Left lobe of liver (tissue), 2 donors: ENCODE data around the gene KCNG2. TPM values are rescaled to one million over a fixed set of nuclear protein-coding genes. Genes with fewer than 3 reads are reported as not detected.

ENCODE experiments used
- ATAC-seq: fragments of 200-7000 bp; cut with Tn5 transposase; one replicate; pipeline ENCODE4 v1.9.1; 2020; ENCODE audit warnings: mild to moderate bottlenecking, moderate library complexity
- DNase-seq: peaks from one replicate; pipeline ENCODE4 v3.0.0-alpha.2; 2020; ENCODE audit warnings: low spot score
- total RNA-seq: library from RNA; stranded (reverse); gene quantifications from one replicate; pipeline ENCODE4 v1.2.1, GENCODE V29; 2021
- donor health status: DM: no; HTN: no; CAD: no; lungs with moderate emphysema.
- donor health status: DM: no; HTN: yes; CAD: no.

The KCNG2 gene
- total RNA-seq, 1 donor from 2014 or later: not detected

DNA sequence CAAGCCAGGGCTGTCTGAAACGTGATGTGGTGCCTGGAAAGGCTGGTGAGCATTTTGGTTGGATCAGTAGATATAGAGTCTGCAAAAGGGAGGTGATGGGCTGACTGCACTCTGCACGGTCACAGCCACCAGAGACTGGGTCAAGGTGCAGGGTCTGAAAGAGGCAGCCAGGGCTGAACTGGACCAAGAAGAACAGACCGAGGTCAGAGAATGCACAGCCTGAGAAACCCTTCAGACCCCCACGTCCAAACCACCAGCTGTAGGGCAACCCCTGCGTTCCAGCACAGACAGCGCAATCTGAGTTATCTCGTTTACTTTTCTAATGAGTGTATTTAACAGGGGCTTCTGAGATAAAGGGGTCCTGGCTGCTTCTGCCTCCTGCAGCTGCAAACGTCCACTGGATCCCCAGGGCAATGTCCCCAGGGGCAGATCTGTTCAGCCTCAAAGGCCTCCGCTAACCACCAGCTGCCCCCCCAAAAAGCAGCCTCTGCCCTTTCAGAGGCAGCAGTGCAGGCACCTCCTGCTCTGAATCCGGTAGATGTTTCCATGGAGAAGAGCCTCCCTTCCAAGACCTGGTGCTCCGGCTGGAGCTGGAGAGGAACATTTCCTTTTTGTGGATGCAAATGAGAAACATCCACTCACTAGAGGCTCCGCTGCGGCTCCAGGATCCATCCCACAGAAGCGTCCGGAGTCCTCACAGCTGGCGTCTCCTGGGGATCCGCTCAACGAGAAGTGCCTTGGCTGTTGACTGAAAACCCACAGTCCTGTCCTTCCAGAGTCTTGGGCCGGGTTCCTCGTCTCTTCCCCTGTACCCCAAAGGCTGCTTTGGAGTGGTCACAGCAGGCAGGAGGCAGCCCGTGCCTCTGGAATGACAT lies 970 bp upstream of the KCNG2 start:
- no peak for ATAC-seq
- DNase-seq: no peak

DNA sequence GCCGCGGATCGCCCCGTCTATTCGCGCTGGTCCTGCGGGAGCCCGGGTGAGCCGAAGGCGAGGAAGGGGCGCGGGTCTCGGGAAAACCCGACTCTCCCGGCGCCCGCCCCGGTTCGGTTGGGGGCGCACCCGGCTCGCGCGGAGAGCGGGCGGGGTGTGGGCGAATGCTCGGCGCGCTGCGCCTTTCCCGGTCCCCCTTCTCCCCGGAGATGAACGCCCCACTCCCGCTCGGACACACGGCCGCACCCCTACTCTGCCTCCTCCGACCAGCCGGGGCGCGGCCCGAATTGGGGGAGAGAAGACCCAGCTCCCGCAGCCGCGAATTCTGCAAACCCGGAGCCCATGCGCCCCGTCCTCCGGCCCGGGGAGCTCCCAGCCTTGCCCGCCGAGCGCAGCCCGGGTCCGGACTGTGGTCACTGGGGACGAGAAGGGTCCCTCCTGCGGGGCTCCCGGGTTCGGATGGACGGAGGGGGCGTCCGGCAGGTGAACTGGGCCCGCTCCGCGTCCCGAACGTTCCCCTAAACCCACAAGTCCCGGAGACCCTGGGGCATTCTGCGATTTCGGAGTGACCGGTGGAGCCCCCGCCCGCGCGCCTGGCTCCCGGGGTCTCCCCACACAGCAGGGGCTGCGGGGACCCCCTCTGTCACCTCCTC lies 734 bp downstream of the KCNG2 start:
- ATAC-seq (no peak), DNase-seq (no peak)

DNA sequence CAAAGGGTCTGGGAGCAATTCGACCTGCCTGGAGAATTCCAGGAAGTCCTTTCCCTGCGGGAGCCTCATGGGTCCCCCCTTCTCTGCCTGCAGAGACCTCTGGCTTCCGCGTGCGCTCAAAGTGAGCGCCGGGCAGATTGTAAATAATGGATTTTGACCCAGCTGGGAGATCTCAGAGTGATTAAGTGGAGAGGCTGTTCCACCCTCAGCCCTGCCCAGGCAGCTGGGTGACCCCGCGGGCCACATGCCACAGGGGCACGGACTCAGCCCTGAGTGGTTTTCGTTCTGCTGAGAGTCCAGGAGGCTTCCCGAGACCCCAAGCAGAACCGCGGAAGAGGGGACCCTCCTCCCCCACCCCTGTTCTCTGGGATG lies 1.2 kb downstream of the KCNG2 start:
- no peak for ATAC-seq
- DNase-seq: no peak

DNA sequence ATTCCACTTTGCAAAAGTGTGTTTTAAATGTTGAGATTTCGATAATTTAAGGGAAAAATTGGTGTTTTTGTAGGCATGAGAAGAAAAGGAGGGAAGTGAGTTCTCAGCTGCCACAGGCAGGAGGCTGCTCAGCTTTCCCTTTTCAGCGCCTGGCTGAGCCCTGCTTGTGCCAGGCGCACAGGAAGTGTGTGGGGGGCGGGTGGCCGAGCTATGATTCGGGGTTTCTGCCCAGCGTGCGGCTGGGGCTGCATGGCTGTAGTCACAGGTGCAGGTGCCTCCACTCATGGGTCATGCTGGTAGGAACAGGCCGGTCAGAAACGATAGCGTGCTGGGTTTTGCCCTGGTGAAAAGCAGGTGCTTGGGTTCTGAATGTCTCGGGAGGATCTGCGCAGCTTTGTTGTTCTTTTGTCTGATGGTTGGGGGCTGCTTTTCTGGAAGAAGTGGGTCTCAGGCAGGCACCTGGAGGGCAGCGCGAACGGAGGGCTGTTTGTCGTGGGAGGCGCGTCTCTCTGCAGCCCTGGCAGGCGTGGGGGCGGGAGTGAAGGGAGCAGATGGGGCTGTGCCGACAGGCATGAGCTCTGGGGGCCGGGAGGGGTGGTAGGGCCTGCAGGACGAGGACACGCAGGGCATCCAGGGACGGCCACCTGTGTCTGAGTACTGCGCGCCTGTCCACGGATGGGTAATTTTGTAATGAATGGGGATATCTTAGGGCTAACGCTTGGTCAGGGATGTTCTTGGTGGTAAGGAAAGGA lies 2.1 kb downstream of the KCNG2 start:
- DNase-seq (no peak), ATAC-seq (no peak)

DNA sequence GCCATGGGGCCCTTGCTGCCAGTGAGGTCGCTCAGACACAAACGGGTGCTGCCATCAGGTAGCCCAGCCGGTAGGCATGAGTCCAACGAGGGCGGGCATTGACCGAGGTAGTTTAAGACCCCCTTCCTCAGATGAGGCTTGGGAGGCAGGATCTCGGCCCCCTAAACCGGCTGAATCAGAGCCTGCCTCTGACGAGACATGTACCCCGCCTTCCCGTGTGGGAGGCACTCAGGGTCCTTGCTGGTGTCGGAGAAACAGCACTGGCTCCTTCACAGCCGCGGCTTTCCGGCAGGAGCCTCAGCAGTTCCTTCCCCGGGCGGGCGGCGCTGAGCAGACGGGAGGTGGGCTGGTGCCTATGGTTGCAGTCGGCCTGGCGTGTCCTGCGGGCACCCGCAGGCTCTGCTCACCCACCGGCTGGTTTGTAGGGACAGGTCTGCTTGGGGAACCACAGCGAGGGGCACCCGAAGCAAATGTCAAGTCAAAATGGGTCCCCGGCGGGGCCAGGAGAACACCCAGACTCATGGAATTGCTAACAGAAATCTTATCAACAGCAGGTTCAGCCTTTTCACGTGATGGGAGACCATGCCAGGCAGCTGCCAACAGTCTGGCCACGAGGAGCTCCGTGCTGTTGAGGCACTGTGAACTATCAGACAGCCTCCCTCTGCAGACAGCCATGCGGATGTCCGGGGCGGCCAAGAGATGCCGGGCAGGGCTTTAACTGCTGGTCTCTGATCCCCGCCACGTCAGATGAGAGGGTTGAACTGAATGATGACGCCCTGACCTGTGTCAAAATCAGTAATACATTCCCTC lies 2.8 kb downstream of the KCNG2 start:
- DNase-seq (no peak), ATAC-seq (no peak)

DNA sequence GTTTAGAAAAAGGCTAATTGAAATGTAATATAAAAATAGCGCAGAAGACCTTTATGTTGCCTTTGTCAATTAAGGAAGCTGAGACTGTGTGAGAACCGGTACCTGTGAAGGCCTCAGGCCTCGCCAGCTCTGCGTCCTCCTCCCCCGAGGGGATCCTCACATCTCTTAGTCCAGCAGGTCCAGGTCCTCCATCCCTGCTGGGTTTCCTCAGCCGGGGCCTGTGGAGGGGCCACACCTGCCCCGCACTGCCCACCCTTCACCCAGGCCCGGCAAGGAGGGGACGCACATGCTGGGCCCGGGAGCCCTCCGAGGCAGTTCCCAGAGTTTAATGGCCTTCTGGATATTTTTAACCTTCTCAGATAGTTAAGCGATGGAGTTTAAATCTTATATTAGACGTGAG lies 3.5 kb downstream of the KCNG2 start:
- no peak for ATAC-seq

DNA sequence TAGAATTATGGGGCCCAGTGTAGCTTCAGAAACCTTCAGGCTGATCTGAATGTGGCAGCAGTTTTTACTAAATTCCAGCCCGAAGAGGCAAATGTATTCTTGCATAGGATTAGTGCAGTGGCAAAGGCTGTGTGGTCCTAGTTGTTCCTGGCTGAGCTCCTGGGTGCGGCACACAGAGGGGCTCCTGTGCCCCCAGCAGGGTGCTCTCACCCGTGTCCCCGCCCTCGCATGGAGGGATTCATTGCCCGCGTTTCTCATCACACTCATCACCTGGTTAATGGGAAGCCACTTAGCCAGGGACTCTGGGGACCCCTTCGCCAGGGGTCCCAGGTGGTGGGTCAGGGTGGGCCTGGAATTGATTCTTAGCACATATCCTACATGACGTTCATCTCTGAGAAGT lies 3.9 kb downstream of the KCNG2 start:
- no peak for ATAC-seq
- no peak for DNase-seq

More for the DNA sequence above, 3.5 kb downstream of the KCNG2 start:
- DNase-seq: no peak

DNA sequence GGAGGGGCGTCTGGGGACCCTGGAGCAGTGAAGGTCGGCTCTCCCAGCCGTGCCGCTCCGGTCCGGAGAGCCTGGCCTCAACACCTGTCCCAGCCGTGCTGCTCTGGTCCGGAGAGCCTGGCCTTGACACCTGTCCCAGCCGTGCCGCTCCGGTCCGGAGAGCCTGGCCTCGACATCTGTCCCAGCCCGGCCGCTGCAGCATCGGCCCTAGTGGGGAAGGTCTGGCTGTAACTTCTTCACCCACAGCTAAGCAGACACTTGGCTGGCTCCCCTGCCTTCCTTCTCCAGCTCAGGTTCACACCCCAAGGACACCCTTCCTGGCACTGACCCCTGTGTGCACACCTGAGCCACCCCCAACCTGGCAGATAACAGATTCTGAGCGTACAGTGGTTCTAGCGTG lies 4.6 kb downstream of the KCNG2 start:
- DNase-seq: no peak

DNA sequence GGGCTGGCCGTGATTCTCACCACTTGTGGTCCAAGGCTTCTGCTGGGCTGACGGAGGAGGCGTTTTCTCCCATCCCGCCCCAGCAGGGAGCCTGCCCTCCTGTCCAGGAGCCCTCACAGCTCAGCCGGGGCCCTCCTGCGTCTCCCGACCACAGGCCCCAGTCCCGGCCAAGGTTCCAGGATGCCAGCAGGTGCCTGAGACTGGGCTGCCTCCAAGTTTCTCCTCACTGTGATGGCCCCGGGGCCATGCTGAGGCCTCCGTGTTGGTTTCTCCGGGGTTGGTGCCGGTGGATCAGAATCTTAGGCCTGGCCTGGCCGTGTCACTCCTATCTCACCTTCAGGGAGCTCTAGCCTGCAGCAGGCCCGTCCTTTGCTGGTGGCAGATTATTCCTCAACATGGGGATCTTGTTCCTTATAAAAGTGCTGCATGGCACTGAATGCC lies 5.9 kb downstream of the KCNG2 start:
- DNase-seq (no peak), ATAC-seq (no peak)

More for the DNA sequence above, 4.6 kb downstream of the KCNG2 start:
- no peak for ATAC-seq

DNA sequence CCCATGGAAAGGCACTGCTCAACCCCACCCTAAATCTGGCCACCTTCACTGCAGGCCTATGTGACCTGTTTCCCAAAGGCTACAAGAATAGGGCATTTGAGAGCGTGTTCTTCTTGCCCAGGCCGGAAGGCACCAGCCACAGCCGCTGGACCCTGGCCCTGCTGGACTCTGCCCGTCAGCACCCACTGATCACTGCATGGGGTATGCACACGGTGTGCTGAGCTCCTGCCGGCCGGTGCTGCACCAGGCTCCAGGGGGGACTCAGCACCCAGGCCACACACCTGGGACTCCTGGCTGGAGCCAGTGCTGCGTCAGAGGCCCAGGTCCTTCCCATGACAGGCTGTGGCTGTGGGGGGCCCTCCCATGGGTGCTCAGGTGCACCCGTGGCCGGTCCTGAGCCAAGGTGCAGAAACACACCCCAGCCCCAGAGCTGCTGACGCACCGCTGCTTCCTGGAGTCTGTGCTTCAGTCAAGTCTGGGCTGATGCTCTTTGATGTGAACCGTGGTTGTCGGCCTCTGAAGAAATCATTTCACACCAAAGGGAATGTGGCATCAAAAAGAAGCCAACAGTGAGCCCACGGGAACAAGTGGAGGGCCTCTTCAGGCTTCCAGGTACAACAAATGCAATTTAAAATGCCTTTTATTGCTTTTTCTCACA lies 6.5 kb downstream of the KCNG2 start:
- ATAC-seq (no peak), DNase-seq (no peak)

DNA sequence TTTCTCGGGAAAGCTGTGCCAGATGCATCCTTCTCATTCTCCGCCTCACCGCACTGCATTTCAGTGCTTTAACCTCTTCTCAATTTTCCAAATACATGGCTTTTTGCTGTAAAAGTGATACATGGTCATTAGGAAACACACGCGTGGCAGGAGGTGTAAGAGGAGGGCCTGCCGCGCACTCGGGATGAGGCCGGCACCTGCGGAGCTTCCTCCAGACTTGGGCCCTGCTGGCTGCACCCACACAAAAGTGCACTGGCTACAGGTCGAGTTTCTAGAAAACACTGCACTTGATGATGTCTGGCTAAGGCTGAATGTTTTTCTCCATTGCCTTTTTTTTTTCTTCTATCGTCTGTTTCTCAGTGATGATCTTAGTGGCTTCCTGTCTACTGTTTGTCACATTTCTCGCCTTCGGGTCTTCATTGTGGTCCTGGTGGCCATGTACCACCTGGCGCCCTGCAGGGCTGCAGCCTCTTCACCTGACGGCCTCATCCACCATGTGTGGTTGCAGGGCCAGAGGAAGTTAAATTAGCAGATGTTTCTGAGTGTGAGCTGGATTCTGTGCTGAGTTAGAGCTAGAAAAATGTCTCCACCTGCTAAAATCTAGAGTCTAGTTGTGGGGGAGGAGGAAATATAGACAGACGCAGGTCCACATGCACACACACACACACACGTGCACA lies 7.6 kb downstream of the KCNG2 start:
- ATAC-seq (no peak), DNase-seq (no peak)

DNA sequence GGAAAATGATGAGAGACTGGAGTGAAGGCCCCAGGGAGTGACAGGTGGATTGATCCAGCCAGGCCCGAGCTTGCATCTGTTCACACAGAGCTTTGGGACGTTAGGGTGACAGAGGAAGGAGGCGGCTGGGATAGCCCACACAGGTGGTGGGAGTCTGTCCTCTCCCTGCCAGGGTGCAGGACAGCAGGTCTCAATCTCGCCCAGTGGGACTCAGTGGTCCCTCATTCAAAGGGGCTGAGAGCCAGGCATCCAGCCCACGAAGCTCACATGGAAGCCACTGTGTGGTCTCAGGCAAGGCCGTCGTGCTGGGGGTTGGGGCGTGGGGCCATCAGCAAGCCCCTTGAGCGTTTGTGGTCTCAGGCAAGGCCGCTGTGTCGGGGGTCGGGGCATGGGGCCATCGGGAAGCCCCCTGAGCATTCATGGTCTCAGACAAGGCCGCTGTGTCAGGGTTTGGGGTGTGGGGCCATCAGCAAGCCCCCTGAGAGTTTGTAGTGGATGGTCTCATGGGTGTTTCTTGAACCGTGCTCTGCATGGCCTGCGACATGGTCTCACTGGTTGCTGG lies 8.3 kb downstream of the KCNG2 start:
- ATAC-seq (no peak), DNase-seq (no peak)

DNA sequence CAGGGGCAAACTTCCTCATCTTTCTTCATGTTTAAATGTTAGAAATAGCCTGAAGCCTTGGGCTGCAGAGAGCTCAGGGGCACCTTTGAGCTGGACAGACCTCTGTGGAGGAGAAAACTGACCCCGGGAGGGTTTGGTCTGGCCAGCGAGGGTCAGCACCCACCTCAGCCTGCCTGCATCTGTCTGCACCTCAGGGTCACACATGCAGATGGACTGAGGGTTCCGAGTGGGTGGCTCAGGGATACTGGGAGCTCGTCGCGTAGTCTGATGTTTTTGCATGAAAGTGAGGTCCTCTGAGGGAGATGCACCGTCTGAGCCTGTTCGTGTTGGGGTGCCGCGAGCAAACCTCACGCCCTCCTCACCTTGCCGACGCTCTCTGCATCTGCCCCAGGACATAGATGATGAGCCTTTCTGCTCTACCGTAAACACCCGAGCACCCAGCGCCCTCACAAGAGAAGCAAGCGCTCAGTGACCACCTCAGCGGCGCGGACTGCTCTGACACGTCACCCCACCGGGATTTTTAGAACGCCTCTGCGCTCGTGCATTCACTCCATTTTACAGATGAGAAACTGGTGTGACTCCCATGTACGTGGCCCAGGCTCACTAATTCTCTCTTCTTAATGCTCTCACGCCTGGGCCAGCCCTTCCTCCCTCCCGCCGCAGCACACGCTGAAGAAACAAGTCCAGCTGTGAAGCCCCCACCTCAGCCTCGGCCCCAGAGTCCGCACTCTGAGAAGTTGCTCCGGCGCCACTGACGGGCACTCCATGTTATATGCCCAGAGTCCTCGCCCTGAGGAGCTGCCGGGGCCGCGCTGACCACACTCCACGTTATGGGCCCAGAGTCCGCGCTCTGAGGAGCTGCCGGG lies 9.5 kb downstream of the KCNG2 start:
- ATAC-seq: no peak

DNA sequence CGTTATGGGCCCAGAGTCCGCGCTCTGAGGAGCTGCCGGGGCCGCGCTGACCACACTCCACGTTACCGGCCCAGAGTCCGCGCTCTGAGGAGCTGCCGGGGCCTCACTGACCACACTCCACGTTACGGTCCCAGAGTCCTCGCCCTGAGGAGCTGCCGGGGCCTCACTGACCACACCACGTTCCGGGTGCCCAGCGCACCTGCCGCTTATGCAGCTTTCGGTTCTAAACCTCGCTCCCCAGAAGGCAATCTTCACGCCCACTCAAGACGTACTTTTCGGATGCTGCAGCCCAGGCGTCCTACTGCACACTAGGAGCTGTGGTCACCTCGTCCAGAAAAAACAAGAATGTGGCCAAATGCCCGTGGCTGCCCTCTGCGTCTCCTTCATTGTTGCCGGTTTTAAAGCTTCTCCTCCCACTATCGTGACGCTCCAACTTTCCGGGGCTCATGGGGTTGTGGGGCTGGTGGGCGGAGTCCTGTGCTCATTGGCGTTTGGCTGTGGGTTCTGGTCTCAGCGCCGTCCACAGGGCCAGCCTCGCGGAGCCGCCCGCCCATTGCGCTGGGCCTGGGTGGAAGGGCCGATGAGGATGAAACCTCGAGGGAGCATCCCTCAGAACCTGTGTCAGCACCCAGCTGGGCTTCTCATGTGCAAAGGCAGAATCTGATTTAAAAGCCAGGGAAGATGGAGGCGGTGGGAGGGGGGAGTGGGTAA lies 11.9 kb downstream of the KCNG2 start:
- DNase-seq (no peak), ATAC-seq (no peak)

More for the DNA sequence above, 9.5 kb downstream of the KCNG2 start:
- no peak for DNase-seq

DNA sequence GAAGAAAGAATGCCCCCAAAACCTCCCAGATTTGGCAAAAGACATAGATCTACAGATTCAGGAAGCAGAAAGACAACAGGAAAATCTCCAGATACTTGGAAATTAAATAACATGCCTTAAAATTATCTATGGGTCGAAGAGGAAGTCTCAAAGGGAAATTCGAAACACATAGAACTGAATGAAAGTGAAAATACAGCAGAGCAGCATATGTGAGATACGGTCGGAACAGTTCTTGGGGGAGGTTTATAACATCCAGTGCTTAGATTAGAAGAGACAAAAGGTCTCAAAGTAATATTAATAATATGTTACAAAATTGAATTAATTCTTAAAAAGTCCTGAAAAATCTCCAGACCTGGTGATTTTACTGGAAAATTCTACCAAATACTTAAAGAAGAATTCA lies 14.3 kb downstream of the KCNG2 start:
- ATAC-seq: no peak
- no peak for DNase-seq

DNA sequence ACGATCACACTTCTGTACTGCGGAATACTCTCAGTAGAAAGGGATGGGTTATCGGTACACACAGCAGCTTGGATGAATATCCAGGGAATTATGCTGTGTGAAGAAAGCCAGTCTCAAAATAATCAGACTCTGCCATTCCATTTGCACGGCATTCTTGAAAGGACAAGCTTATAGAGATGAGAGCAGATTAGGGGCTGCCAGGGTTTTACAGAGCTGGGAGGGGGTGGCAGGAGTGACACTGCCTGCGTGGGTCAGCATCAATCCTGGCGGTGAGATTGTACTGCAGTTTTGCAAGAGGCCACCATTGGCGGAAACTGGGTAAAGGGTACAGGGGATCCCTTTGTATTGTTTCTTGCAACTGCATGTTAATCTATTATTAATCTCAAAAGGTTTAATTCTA lies 16.6 kb downstream of the KCNG2 start:
- DNase-seq: no peak
- ATAC-seq: no peak

DNA sequence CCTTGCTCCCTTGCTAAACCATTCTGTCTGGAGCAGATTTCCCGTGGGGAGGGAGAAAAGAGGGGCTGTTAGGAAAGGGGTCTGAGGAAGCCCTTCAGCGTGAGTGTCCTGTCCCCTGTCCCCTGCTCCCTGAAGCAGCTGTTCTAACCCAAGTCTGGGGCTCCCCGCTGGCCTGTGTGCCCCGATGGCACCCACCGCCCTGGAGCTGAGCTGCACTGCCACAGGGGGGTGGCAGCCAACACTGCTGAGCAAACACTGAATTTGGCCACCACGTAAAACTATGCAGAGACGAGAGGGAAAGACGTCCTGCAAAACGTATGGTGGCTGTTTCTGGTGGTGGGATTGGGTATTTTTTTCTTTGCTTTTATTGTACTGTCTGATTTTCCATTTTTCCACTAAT lies 17.9 kb downstream of the KCNG2 start:
- ATAC-seq (no peak), DNase-seq (peak; percentile 33)

DNA sequence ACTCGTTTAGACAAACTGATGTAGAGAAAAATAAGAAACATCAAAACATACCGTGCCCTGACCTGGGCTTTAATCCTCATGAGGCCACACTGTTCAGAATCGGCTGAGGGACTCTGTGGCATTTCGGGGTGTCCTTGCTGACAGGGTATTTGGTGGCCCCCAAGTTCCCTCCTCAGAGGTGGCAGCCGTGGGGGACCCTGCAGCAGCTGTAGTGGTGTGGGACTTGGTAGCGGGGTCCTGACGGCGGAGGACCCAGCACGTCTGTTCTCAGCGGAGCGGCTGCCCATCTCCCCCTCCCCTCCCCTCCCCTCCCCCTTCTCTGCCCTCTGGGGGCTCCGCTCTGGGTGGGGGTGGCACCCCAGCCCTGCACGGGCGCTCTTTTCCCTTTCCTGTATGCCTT lies 18.4 kb downstream of the KCNG2 start:
- DNase-seq (peak; percentile 31), ATAC-seq (no peak)
